Activated CD4-positive, alpha-beta T cell treated with anti-CD3 and anti-CD28 coated beads, Interleukin-2, amount 10 ng/mL, durations not matched to agents 7 days and 5 days (primary cell): ENCODE results near the gene TTBK1. TPM values are rescaled to one million over a fixed set of nuclear protein-coding genes. Genes with fewer than 3 reads are reported as not detected.
A peak's percentile ranks its signal among the peaks of the same experiment; 100 is the strongest.

Experiments
- CTCF ChIA-PET: fragments of 350-600 bp; sonication (Branson Sonifier 250); formaldehyde crosslinking; loops from one replicate; lab custom pipeline; 2021; ENCODE audit warnings: antibody characterized with exemption; lab: Charles Lee
- POLR2A ChIA-PET: fragments of 350-600 bp; sonication (Branson Sonifier 250); formaldehyde crosslinking; loops from one replicate; lab custom pipeline; 2021; ENCODE audit warnings: antibody characterized with exemption; lab: Charles Lee
- DNase-seq: peaks from one replicate; pipeline ENCODE4 v3.0.0-alpha.2; 2020
- H3K27ac Mint-ChIP-seq: one replicate; pipeline ENCODE4 v1.8.0; 2021; ENCODE audit warnings: mild to moderate bottlenecking, moderate library complexity, mixed read lengths
- H3K27me3 Mint-ChIP-seq: one replicate; pipeline ENCODE4 v1.8.0; 2021; ENCODE audit warnings: mixed read lengths
- H3K36me3 Mint-ChIP-seq: one replicate; pipeline ENCODE4 v1.8.0; 2021; ENCODE audit warnings: low read depth, mixed read lengths
- H3K4me1 Mint-ChIP-seq: one replicate; pipeline ENCODE4 v1.8.0; 2021; ENCODE audit warnings: mixed read lengths
- H3K4me3 Mint-ChIP-seq: one replicate; pipeline ENCODE4 v1.8.0; 2021; ENCODE audit warnings: mild to moderate bottlenecking, moderate library complexity, mixed read lengths
- H3K9me3 Mint-ChIP-seq: one replicate; pipeline ENCODE4 v1.8.0; 2021; ENCODE audit warnings: mixed read lengths
- total RNA-seq, 2 experiments: library from RNA; stranded (reverse); gene quantifications; one replicate each; pipeline ENCODE4 v1.2.3, GENCODE V29; 2021

Gene TTBK1
- under 1 TPM; 0.07 to 0.12 TPM for total RNA-seq

DNA sequence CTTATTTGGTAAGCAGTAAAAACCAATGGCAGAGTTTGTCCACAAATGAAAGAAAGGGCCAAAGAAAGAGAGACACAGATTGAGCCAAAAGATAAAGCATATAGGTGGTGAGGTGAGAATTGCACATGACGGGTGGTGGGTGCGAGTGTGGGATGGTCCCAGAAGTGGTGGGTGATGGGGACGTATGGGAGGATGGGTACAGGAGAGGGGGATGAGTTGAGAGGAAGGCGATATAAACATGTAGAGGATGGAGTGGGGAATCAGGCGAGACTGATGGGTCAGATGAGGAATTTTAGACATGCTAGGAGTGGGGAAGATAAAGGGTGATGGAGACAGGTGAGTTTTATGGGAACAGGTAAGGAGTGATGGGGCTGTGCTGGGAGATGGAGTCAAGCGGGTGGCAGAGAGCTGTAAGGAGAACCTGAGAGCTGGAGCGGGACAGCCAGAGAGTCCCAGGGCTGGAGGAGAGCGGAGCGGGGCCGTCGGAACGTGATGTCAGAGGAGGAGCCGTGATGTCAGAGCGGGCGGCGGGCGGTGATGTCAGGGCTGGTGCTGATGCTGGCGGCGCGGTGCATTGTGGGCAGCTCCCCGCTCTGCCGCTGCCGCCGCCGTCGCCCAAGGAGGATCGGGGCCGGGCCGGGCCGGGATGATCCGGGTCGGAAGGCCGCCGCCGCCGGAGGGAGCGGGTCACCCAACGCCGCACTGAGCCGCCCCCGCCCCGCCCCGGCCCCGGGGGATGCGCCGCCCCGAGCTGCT, at the start of gene TTBK1:
Gene TTBK1, plus strand, starts transcription at position 574 of the 756 bp plus-strand sequence. CDS start 3,180 bp downstream, outside the sequence.
- CTCF ChIA-PET = interaction anchor here (0.9 to 3.7 kb wide), 2 partner anchors 13 to 16 kb away, joined by 4 to 21 read pairs; partner anchors contain the start of gene DNPH1
- peaks cover 27% of the 10 kb centered on the region for H3K27me3 Mint-ChIP-seq

DNA sequence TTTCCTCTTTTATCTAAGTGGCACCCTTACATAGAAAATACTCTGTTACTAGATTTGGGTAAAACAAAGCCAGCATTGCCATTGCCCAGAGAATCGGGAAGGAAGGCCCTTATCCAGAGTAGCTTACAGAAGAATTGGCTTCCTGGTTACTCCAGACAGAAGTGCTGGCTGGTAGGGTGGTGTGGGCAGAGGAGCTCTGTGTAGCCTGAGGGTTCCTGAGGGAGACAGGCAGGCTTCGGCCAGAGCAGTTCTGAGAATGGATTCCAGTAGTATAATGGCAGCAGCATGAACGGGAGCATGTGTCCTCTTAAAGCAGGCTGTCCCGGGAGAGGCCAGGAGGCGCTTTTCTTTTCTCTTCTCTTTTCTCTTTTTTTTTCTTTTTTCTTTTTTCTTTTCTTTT, 49.4 kb upstream of the TTBK1 start:
- no peak overlapping the region for H3K27ac Mint-ChIP-seq
- H3K4me3 Mint-ChIP-seq = no peak overlapping the region
- H3K9me3 Mint-ChIP-seq = no peaks in the 10 kb centered on the region

More for the DNA sequence above, at the start of gene TTBK1:
- POLR2A ChIA-PET = interaction anchor here (0.6 kb wide), 1 partner anchor 234 kb away, joined by 3 read pairs; the partner anchor contains the start of gene TJAP1
- Mint-ChIP-seq H3K9me3 (no peaks in the 10 kb centered on the region), H3K36me3 (no peaks in the 10 kb centered on the region), H3K27ac (no peak within 1 kb of the TSS), H3K4me1 (peaks cover 19% of the 10 kb centered on the region), H3K4me3 (no peak within 1 kb of the TSS)
- peak; percentile 30 for DNase-seq

DNA sequence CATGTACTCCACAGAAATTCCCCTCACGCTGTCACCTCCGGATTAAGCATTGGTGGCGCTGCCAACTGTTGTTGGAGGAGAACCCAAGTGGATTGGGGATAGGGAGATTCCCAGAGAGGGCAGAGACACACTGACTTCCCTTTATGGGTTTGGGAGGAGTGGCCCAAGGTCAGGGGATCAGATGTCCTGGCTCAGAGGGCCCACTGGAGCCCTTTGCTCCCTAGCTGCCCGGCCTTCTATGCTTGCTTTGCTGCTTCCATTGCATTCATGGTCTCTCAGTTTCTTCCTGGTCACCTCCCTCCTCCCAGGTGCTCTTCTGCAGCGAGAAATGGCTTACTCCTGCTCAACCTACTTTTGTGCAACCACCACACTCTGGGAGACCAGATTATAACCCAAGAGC, 46.9 kb upstream of the TTBK1 start:
- Mint-ChIP-seq H3K4me3 (no peak overlapping the region), H3K9me3 (no peaks in the 10 kb centered on the region), H3K4me1 (peaks cover 2% of the 10 kb centered on the region), H3K36me3 (peaks cover 35% of the 10 kb centered on the region), H3K27ac (no peak overlapping the region), H3K27me3 (no peaks in the 10 kb centered on the region)
- DNase-seq = no peak
- ChIA-PET POLR2A (no interaction called here), CTCF (interaction anchor here (0.6 kb wide), 1 partner anchor 243 kb away, joined by 3 read pairs; no protein-coding TSS in a partner anchor)

More for the DNA sequence above, 49.4 kb upstream of the TTBK1 start:
- Mint-ChIP-seq H3K4me1 (peaks cover 2% of the 10 kb centered on the region), H3K36me3 (peaks cover 38% of the 10 kb centered on the region), H3K27me3 (no peaks in the 10 kb centered on the region)
- POLR2A ChIA-PET = no interaction called here
- CTCF ChIA-PET = interaction anchor here (0.7 kb wide), 1 partner anchor 277 kb away, joined by 3 read pairs; no protein-coding TSS in a partner anchor
- DNase-seq = no peak

DNA sequence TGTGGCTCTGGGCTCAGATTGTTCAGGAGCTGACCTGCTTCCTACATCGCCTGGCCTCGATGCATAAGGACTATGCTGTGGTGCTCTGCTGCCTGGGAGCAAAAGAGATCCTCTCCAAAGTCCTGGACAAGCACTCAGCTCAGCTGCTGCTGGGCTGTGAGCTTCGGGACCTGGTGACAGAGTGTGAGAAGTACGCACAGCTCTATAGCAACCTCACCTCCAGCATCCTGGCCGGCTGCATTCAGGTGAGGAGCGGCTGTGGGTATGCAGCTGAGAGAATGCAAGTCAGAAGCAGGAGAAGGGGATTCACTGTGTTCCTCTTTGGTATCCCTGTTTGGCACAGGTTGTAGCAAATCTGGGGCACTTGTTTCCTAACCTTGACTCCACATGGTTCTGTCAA, 43.4 kb upstream of the TTBK1 start:
- Mint-ChIP-seq H3K36me3 (peaks cover 30% of the 10 kb centered on the region), H3K4me3 (no peak overlapping the region), H3K27ac (no peak overlapping the region), H3K27me3 (no peaks in the 10 kb centered on the region), H3K4me1 (peaks cover 2% of the 10 kb centered on the region), H3K9me3 (no peaks in the 10 kb centered on the region)
- CTCF ChIA-PET = interaction anchor here (1.1 to 2.5 kb wide), 2 partner anchors 9 to 29 kb away, joined by 3 to 10 read pairs; partner anchors contain the start of gene DNPH1
- no peak for DNase-seq
- POLR2A ChIA-PET = no interaction called here

DNA sequence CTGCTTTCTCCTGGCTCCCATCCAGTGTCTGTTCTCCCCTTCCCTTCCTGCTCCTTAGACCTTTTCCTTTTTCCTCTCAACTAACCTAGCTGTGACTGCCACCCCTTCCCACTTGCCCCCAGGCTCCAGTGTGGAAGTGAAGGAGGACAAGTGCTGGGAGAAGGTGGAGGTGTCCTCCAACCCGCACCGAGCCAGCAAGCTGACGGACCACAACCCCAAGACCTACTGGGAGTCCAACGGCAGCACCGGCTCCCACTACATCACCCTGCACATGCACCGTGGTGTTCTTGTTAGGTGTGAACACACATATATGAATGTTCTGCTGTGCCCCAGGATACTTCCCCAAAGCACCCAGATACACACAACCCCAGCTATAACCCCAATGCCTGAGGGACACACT, 42.7 kb upstream of the TTBK1 start:
- Mint-ChIP-seq H3K9me3 (no peaks in the 10 kb centered on the region), H3K27ac (no peak overlapping the region), H3K36me3 (peaks cover 29% of the 10 kb centered on the region), H3K4me3 (no peak overlapping the region), H3K4me1 (peaks cover 2% of the 10 kb centered on the region), H3K27me3 (no peaks in the 10 kb centered on the region)
- DNase-seq = no peak
- CTCF ChIA-PET = interaction anchor here (0.7 to 2.5 kb wide), 3 partner anchors 16 to 57 kb away, joined by 3 to 10 read pairs (median 3); partner anchors contain the start of gene DNPH1
- POLR2A ChIA-PET = no interaction called here

DNA sequence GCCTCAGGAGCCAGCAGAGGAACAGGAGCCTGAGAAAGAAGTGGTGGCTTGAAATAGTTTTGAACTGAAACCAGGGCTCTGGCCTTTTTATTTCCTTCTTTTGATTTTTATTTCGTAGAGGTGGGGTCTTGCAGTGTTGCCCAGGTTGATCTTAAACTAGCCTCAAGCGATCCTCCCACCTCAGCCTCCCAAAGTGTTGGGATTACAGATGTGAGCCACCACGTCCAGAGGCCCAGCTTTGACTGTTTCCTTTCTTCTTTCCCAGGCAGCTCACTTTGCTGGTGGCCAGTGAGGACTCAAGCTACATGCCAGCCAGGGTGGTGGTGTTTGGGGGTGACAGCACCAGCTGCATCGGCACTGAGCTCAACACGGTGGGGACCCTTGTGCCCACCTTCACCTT, 40.8 kb upstream of the TTBK1 start:
- CTCF ChIA-PET = interaction anchor here (1.1 to 1.5 kb wide), 3 partner anchors 10 to 22 kb away, joined by 3 to 5 read pairs (median 4); partner anchors contain the start of gene CUL9
- H3K36me3 Mint-ChIP-seq = peaks cover 23% of the 10 kb centered on the region
- H3K4me3 Mint-ChIP-seq = no peak overlapping the region
- POLR2A ChIA-PET = interaction anchor here (0.7 kb wide), 1 partner anchor 140 kb away, joined by 3 read pairs; no protein-coding TSS in a partner anchor
- no peak overlapping the region for H3K27ac Mint-ChIP-seq
- no peaks in the 10 kb centered on the region for H3K9me3 Mint-ChIP-seq
- no peaks in the 10 kb centered on the region for H3K27me3 Mint-ChIP-seq
- H3K4me1 Mint-ChIP-seq = peaks cover 2% of the 10 kb centered on the region
- no peak for DNase-seq

DNA sequence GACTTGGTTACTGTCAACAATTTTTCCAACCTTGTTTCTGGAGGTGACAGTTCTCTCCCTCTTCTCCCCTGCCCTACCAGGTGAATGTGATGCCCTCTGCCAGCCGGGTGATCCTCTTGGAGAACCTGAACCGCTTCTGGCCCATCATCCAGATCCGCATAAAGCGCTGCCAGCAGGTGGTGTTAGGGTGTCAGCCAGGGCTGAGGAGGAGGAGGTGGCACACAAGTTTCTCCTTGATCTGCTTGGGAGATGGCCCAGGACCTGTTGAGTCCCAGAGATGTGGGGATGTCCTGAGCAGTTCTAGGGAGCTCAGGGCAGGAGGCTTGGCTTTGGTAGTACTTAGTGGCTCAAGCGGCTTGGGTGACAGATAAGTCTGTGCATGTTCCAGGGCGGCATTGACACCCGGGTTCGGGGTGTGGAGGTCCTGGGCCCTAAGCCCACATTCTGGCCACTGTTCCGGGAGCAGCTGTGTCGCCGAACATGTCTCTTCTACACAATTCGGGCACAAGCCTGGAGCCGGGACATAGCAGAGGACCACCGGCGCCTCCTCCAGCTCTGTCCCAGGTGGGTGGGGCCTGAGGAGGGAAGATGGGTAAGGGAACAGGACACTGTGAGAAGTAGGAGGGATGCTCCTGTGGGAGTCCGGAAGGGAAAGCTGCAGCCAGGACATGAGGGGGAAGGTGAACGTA, 40.1 kb upstream of the TTBK1 start:
- Mint-ChIP-seq H3K27me3 (no peaks in the 10 kb centered on the region), H3K36me3 (peaks cover 21% of the 10 kb centered on the region), H3K4me3 (no peak overlapping the region), H3K4me1 (peaks cover 2% of the 10 kb centered on the region), H3K27ac (no peak overlapping the region), H3K9me3 (no peaks in the 10 kb centered on the region)
- ChIA-PET POLR2A (interaction anchor here (0.7 kb wide), 1 partner anchor 139 kb away, joined by 3 read pairs; no protein-coding TSS in a partner anchor), CTCF (interaction anchor here (1.5 kb wide), 1 partner anchor 21 kb away, joined by 5 read pairs; the partner anchor contains the start of gene CUL9)
- no peak for DNase-seq

DNA sequence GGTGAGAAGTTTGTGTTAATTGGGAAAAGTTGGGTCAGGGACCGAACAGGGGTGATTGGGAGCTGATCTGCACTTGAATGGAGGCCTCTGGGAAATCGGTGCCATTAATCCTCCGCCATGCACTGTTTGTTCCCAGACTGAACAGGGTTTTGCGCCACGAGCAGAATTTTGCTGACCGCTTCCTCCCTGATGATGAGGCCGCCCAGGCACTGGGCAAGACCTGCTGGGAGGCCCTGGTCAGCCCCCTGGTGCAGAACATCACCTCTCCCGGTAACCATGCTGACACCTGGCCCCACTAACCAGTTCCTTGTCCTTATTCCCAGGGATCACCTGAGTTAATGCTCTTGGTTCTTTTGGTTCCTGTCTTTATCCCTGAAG, 39.6 kb upstream of the TTBK1 start:
- CTCF ChIA-PET = interaction anchor here (1.5 kb wide), 1 partner anchor 21 kb away, joined by 5 read pairs; the partner anchor contains the start of gene CUL9
- Mint-ChIP-seq H3K27me3 (no peaks in the 10 kb centered on the region), H3K36me3 (peaks cover 21% of the 10 kb centered on the region)

DNA sequence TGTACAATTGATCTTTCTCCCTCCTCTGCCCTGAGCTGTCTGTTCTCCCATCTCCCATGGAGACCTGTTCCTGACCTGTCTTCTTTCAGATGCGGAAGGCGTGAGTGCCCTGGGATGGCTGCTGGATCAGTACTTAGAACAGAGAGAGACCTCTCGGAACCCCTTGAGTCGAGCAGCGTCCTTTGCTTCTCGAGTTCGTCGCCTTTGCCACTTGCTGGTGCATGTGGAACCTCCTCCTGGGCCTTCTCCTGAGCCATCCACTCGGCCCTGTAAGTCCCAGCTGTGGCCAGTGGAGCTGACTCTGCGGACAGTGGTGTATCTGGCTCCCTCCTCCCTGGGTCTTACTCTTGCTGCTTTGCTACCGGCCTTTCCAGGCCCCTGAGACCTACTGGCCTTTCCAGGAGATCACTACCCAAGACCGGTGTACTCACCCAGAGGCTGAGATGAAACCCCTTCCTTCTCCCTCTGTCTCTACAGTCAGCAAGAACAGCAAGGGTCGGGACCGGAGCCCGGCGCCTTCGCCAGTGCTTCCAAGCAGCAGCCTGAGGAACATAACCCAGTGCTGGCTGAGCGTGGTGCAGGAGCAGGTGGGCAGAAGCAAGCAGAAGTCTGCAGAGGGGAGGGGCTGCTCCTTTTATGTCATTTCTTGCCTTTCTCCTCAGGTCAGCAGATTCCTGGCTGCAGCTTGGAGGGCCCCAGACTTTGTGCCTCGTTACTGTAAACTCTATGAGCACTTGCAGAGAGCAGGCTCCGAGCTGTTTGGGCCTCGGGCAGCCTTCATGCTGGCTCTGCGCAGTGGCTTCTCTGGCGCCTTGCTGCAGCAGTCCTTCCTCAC, 38.8 kb upstream of the TTBK1 start:
- Mint-ChIP-seq H3K4me3 (no peak overlapping the region), H3K27me3 (no peaks in the 10 kb centered on the region), H3K27ac (no peak overlapping the region), H3K9me3 (no peaks in the 10 kb centered on the region), H3K4me1 (peaks cover 2% of the 10 kb centered on the region), H3K36me3 (peaks cover 24% of the 10 kb centered on the region)
- CTCF ChIA-PET = interaction anchor here (0.9 to 1.2 kb wide), 2 partner anchors 12 to 25 kb away, joined by 3 read pairs; partner anchors contain the start of gene DNPH1
- DNase-seq = no peak
- POLR2A ChIA-PET = no interaction called here

More for the DNA sequence above, 39.6 kb upstream of the TTBK1 start:
- H3K9me3 Mint-ChIP-seq = no peaks in the 10 kb centered on the region
- H3K27ac Mint-ChIP-seq = no peak overlapping the region
- H3K4me1 Mint-ChIP-seq = peaks cover 2% of the 10 kb centered on the region
- DNase-seq = no peak
- no peak overlapping the region for H3K4me3 Mint-ChIP-seq
- POLR2A ChIA-PET = no interaction called here

DNA sequence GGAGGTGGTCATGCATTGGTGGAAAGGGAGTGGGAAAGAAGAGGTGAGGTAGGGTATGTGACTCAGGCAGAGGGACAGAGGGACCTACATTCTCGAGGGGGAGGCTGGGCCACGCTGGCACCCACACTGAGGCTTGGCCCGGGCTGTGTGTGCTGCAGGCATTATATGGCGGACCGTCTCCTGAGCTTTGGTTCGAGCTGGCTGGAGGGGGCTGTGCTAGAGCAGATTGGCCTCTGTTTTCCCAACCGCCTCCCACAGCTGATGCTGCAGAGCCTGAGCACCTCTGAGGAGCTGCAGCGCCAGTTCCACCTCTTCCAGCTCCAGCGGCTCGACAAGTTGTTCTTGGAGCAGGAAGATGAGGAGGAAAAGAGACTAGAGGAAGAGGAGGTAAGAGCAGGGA, 37.4 kb upstream of the TTBK1 start:
- H3K36me3 Mint-ChIP-seq = peaks cover 22% of the 10 kb centered on the region
- no peaks in the 10 kb centered on the region for H3K27me3 Mint-ChIP-seq
- no peaks in the 10 kb centered on the region for H3K9me3 Mint-ChIP-seq
- no peak overlapping the region for H3K27ac Mint-ChIP-seq
- H3K4me3 Mint-ChIP-seq = no peak overlapping the region
- H3K4me1 Mint-ChIP-seq = no peaks in the 10 kb centered on the region
- no peak for DNase-seq
- CTCF ChIA-PET = interaction anchor here (1.2 kb wide), 1 partner anchor 13 kb away, joined by 3 read pairs; no protein-coding TSS in a partner anchor
- POLR2A ChIA-PET = no interaction called here

DNA sequence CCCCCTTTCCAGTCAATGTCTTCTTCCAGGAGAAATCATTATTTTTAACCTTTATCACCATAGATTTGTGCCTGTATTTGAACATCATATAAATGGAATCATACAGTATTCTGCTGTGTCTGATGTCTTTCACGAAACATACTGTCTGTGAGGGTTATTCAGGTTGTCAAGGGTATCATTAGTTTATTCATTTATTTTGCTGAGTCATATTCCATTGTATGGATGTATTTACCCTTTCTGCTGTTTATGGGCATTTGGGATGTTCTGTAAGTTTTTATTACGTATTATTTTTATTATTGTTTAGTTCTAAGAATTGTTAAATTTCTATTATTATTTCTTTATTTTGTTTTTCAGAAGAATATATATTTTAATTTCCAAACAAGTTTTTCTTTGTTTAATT, 36.0 kb upstream of the TTBK1 start:
- CTCF ChIA-PET = no interaction called here
- Mint-ChIP-seq H3K27me3 (no peaks in the 10 kb centered on the region), H3K36me3 (peaks cover 24% of the 10 kb centered on the region), H3K27ac (no peak overlapping the region), H3K4me3 (no peak overlapping the region), H3K9me3 (no peaks in the 10 kb centered on the region), H3K4me1 (no peaks in the 10 kb centered on the region)
- POLR2A ChIA-PET = no interaction called here
- DNase-seq = no peak

DNA sequence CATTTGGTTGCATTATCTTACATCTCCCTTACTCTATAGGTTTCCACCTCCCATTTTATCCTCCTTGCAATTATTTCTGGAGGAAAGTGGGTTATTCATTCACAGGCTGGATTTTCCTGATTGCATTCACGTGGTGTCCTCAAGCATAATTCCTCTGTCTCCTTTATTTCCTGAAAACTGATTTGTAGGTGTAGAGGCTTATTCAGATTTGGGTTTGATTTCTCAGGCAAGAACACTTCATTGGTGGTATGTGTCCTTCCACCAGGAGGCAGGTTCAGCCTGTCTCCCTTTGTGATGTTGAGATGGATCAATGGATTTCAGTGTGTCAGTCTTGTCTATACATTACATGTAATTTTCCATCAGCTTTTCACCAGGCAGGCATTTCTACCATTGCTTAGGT, 31.3 kb upstream of the TTBK1 start:
- ChIA-PET POLR2A (no interaction called here), CTCF (interaction anchor here (1.2 to 2.1 kb wide), 2 partner anchors 10 to 17 kb away, joined by 3 to 7 read pairs; partner anchors contain the start of gene DNPH1)
- H3K36me3 Mint-ChIP-seq = peaks cover 22% of the 10 kb centered on the region
- H3K9me3 Mint-ChIP-seq = no peaks in the 10 kb centered on the region
- no peaks in the 10 kb centered on the region for H3K4me1 Mint-ChIP-seq
- H3K4me3 Mint-ChIP-seq = no peak overlapping the region
- DNase-seq = no peak
- no peaks in the 10 kb centered on the region for H3K27me3 Mint-ChIP-seq
- H3K27ac Mint-ChIP-seq = no peak overlapping the region
